GM23338 (cell line): ENCODE data around the gene KDM1A. TPM values are rescaled to one million over a fixed set of nuclear protein-coding genes. Genes with fewer than 3 reads are reported as not detected.

ENCODE experiments used
- ATAC-seq: fragments of 200-7000 bp; cut with Tn5 transposase; 3 replicates; pipeline ENCODE4 v1.9.1; 2020
- DNase-seq: peaks from one replicate; pipeline ENCODE4 v3.0.0-alpha.2; 2015; ENCODE audit warnings: low spot score
- H2AFZ ChIP-seq: fragments of 200-600 bp; sonication (generic); 2 replicates; pipeline ENCODE4 v1.8.0; 2016; ENCODE audit warnings: antibody characterized with exemption, mild to moderate bottlenecking, moderate library complexity
- H3F3A ChIP-seq: fragments of 200-600 bp; sonication (generic); replicated peaks from 2 replicates; pipeline ENCODE4 v1.8.0; 2017; ENCODE audit warnings: antibody characterized with exemption, mixed run types, low read depth
- H3K27ac ChIP-seq: fragments of 200-600 bp; sonication (generic); 2 replicates; pipeline ENCODE4 v1.6.1; 2016; ENCODE audit warnings: low read depth
- H3K27me3 ChIP-seq: fragments of 200-600 bp; sonication (generic); 2 replicates; pipeline ENCODE4 v1.8.0; 2016; ENCODE audit warnings: mild to moderate bottlenecking, mixed run types, moderate library complexity; ENCODE audit not compliant: insufficient read depth
- H3K36me3 ChIP-seq: fragments of 200-600 bp; sonication (generic); 2 replicates; pipeline ENCODE4 v1.8.0; 2016; ENCODE audit warnings: mild to moderate bottlenecking; ENCODE audit not compliant: insufficient read depth
- H3K4me1 ChIP-seq: fragments of 200-600 bp; sonication (generic); 2 replicates; pipeline ENCODE4 v1.8.0; 2016; ENCODE audit warnings: mild to moderate bottlenecking, moderate library complexity; ENCODE audit not compliant: insufficient read depth
- H3K4me2 ChIP-seq: fragments of 200-600 bp; sonication (generic); 2 replicates; pipeline ENCODE4 v1.7.1; 2017; ENCODE audit warnings: mixed run types
- H3K4me3 ChIP-seq: fragments of 200-600 bp; sonication (generic); 2 replicates; pipeline ENCODE4 v1.6.1; 2016; ENCODE audit warnings: mixed run types
- H3K79me2 ChIP-seq: fragments of 200-600 bp; sonication (generic); replicated peaks from 2 replicates; pipeline ENCODE4 v1.8.0; 2017; ENCODE audit warnings: mild to moderate bottlenecking; ENCODE audit not compliant: insufficient read depth
- H3K9me2 ChIP-seq: fragments of 200-600 bp; sonication (generic); 2 replicates; pipeline ENCODE4 v1.8.0; 2017; ENCODE audit not compliant: insufficient read depth
- H4K20me1 ChIP-seq: fragments of 200-600 bp; sonication (generic); replicated peaks from 2 replicates; pipeline ENCODE4 v1.8.0; 2017; ENCODE audit warnings: mild to moderate bottlenecking; ENCODE audit not compliant: insufficient read depth
- H3K27ac Mint-ChIP-seq: 2 replicates; pipeline ENCODE4 v1.8.0; 2020; ENCODE audit warnings: inconsistent platforms, mild to moderate bottlenecking, moderate library complexity, mixed read lengths
- H3K27me3 Mint-ChIP-seq: 3 replicates; pipeline ENCODE4 v1.8.0; 2022; ENCODE audit warnings: low read depth, mild to moderate bottlenecking, moderate library complexity, mixed read lengths, inconsistent platforms; ENCODE audit not compliant: insufficient read depth, poor library complexity
- H3K36me3 Mint-ChIP-seq: 3 replicates; pipeline ENCODE4 v1.8.0; 2021; ENCODE audit warnings: low read depth, mild to moderate bottlenecking, inconsistent platforms, moderate library complexity, mixed read lengths
- H3K4me1 Mint-ChIP-seq: 3 replicates; pipeline ENCODE4 v1.8.0; 2020; ENCODE audit warnings: mild to moderate bottlenecking, inconsistent platforms, mixed read lengths
- H3K4me3 Mint-ChIP-seq: 3 replicates; pipeline ENCODE4 v1.8.0; 2021; ENCODE audit warnings: moderate library complexity, mild to moderate bottlenecking, inconsistent platforms, mixed read lengths
- H3K9me3 Mint-ChIP-seq: 3 replicates; pipeline ENCODE4 v1.8.0; 2020; ENCODE audit warnings: moderate library complexity, mild to moderate bottlenecking, inconsistent platforms, mixed read lengths
- CREB1 ChIP-seq: fragments of 250-450 bp; sonication (Bioruptor Pico); IDR thresholded peaks from 2 replicates; pipeline ENCODE4 v1.5.0; 2020; ENCODE audit warnings: low read depth, mild to moderate bottlenecking, moderate library complexity
- CTCF ChIP-seq, 2 experiments: fragments of 200-600 bp in 1 of 2; sonication (generic) in 1 of 2; conservative IDR thresholded peaks; 2 replicates each; pipeline versions ENCODE4 v1.5.1 to v1.6.1; 2016 to 2017; ENCODE audit warnings: antibody characterized with exemption in 2 of 2, low read depth in 2 of 2, mild to moderate bottlenecking in 2 of 2, moderate library complexity in 1 of 2
- ETS1 ChIP-seq: IDR thresholded peaks from 2 replicates; pipeline ENCODE4 v1.6.1; 2016; ENCODE audit warnings: antibody characterized with exemption
- EZH2 ChIP-seq: fragments of 200-600 bp; sonication (generic); IDR thresholded peaks from one replicate; pipeline ENCODE4 v1.8.0; 2017; ENCODE audit warnings: antibody characterized with exemption, mild to moderate bottlenecking, low read depth; ENCODE audit not compliant: unreplicated experiment
- EZH2phosphoT487 ChIP-seq: fragments of 200-600 bp; sonication (generic); IDR thresholded peaks from one replicate; pipeline ENCODE4 v1.8.1; 2018; ENCODE audit warnings: antibody characterized with exemption; ENCODE audit not compliant: unreplicated experiment
- JUNB ChIP-seq: IDR thresholded peaks from one replicate; pipeline ENCODE4 v1.6.1; 2016; ENCODE audit warnings: antibody characterized with exemption; ENCODE audit not compliant: unreplicated experiment
- NANOG ChIP-seq: IDR thresholded peaks from 2 replicates; pipeline ENCODE4 v1.6.1; 2016; ENCODE audit warnings: antibody characterized with exemption, borderline replicate concordance
- POLR2AphosphoS5 ChIP-seq: IDR thresholded peaks from 2 replicates; pipeline ENCODE4 v1.6.1; 2016; ENCODE audit warnings: antibody characterized with exemption, low read depth
- REST ChIP-seq: IDR thresholded peaks from one replicate; pipeline ENCODE4 v1.6.1; 2018; ENCODE audit warnings: antibody characterized with exemption; ENCODE audit not compliant: unreplicated experiment
- STAT1 ChIP-seq: IDR thresholded peaks from one replicate; pipeline ENCODE4 v1.6.1; 2016; ENCODE audit warnings: antibody characterized with exemption; ENCODE audit not compliant: unreplicated experiment
- ZNF114 ChIP-seq: fragments of 250-450 bp; sonication (Bioruptor Pico); IDR thresholded peaks from 2 replicates; pipeline ENCODE4 v1.5.0; 2020; ENCODE audit warnings: mild to moderate bottlenecking, moderate library complexity
- ZNF331 ChIP-seq: fragments of 250-450 bp; sonication (Bioruptor Pico); IDR thresholded peaks from 2 replicates; pipeline ENCODE4 v1.5.0; 2020; ENCODE audit warnings: low read depth, mild to moderate bottlenecking, moderate library complexity
- ZNF462 ChIP-seq: fragments of 250-450 bp; sonication (Bioruptor Pico); IDR thresholded peaks from 2 replicates; pipeline ENCODE4 v1.5.0; 2020; ENCODE audit warnings: mild to moderate bottlenecking, moderate library complexity
- polyA plus RNA-seq: library from polyadenylated mRNA; unstranded; fragments of >200 nt; fragmentation: Nextera tagmentation; extraction: Ambion mirVana; gene quantifications from 2 replicates; pipeline ENCODE4 v1.2.1, GENCODE V29; 2016
- total RNA-seq: library from RNA; depleted of rRNA; stranded (reverse); fragments of >200 nt; shearing (Covaris generic); gene quantifications from 2 replicates; pipeline ENCODE4 v1.2.3, GENCODE V29; 2014

The KDM1A gene
- total and polyA plus RNA-seq, 2 experiments from 2014 or later, result 86.4 to 252 TPM

GRCh38 chr1:23020706-23021405 is 1.6 kb downstream of the KDM1A start:
- ATAC-seq (peak; percentile 7; the same call in 1 of the 3 replicates), DNase-seq (peak; percentile 26)
- Mint-ChIP-seq H3K27ac (peak overlapping the region; percentile 95; the same call in 1 of the 2 replicates), H3K4me3 (peak overlapping the region; percentile 92), H3K27me3 (no peaks in the 10 kb centered on the region), H3K9me3 (peaks cover 27% of the 10 kb centered on the region), H3K36me3 (peaks cover 40% of the 10 kb centered on the region), H3K4me1 (peaks cover 17% of the 10 kb centered on the region)
- Histone ChIP-seq H3K9me2 (no peaks in the 10 kb centered on the region), H3K4me1 (peaks cover 6% of the 10 kb centered on the region; the same call in 1 of the 2 replicates), H3K27me3 (no peaks in the 10 kb centered on the region), H3K79me2 (peaks cover 65% of the 10 kb centered on the region), H4K20me1 (peaks cover 47% of the 10 kb centered on the region), H3K4me3 (peak overlapping the region; percentile 84), H3K36me3 (peaks cover 6% of the 10 kb centered on the region; the same call in 1 of the 2 replicates), H3F3A (no peaks in the 10 kb centered on the region), H3K4me2 (peak overlapping the region; percentile 90), H3K27ac (peak overlapping the region; percentile 92; the same call in 1 of the 2 replicates), H2AFZ (no peak overlapping the region)
- no peak for TF ChIP-seq CTCF (conservative IDR thresholded peaks at IDR 0.05; ENCODE audit: low read depth in 2 of 2)
- no peak for TF ChIP-seq NANOG
- no peak for TF ChIP-seq ZNF331 (CRISPR knock-in tag)
- TF ChIP-seq EZH2, result no peak
- no peak for TF ChIP-seq ZNF462 (CRISPR knock-in tag)
- TF ChIP-seq REST, result no peak
- TF ChIP-seq POLR2AphosphoS5, result no peak
- no peak for TF ChIP-seq JUNB
- no peak for TF ChIP-seq ETS1
- TF ChIP-seq CREB1 (CRISPR knock-in tag), result no peak
- no peak for TF ChIP-seq EZH2phosphoT487
- no peak for TF ChIP-seq ZNF114
- no peak for TF ChIP-seq STAT1
